Adrenal gland (tissue), 5 donors: ENCODE measurements around the gene UBFD1.

Experiments
- POLR2A ChIP-seq, 2 donors: fragments of 450-650 bp; IDR thresholded peaks; one replicate each; pipeline ENCODE4 v1.6.1; 2017; ENCODE audit warnings: antibody characterized with exemption in 2 of 2, mild to moderate bottlenecking in 2 of 2, moderate library complexity in 1 of 2
- TF ChIP-seq, protein P1 (sequence below), 6 experiments: fragments of 450-650 bp in 4 of 6; fragments of 200-600 bp in 2 of 6; sonication (generic) in 1 of 6; IDR thresholded peaks; 1 replicate in 5 of 6; 2 replicates in 1 of 6; pipeline versions ENCODE4 v1.5.1 to v1.8.0; 2016 to 2021; ENCODE audit warnings: antibody characterized with exemption in 6 of 6, mild to moderate bottlenecking in 2 of 6, moderate library complexity in 1 of 6
- donor health status: DM: no; HTN: no; CAD: no.

GRCh38 chr16:23544436-23544835, 13.1 kb upstream of the UBFD1 start:
- no peak for TF ChIP-seq POLR2A (IDR thresholded peaks at IDR 0.05)
- TF ChIP-seq, protein P1, sequence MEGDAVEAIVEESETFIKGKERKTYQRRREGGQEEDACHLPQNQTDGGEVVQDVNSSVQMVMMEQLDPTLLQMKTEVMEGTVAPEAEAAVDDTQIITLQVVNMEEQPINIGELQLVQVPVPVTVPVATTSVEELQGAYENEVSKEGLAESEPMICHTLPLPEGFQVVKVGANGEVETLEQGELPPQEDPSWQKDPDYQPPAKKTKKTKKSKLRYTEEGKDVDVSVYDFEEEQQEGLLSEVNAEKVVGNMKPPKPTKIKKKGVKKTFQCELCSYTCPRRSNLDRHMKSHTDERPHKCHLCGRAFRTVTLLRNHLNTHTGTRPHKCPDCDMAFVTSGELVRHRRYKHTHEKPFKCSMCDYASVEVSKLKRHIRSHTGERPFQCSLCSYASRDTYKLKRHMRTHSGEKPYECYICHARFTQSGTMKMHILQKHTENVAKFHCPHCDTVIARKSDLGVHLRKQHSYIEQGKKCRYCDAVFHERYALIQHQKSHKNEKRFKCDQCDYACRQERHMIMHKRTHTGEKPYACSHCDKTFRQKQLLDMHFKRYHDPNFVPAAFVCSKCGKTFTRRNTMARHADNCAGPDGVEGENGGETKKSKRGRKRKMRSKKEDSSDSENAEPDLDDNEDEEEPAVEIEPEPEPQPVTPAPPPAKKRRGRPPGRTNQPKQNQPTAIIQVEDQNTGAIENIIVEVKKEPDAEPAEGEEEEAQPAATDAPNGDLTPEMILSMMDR (IDR thresholded peaks at IDR 0.05): no peak
